GM12878 (cell line): Measurements from ENCODE around the gene S1PR3. TPM values are rescaled to one million over a fixed set of nuclear protein-coding genes. Genes with fewer than 3 reads are reported as not detected.

Experiments used
- ATAC-seq: fragments of 200-7000 bp; cut with Tn5 transposase; 3 replicates; pipeline ENCODE4 v1.9.1; 2020; ENCODE audit warnings: mild to moderate bottlenecking, moderate library complexity
- BruUV-seq: library from RNA; stranded (reverse); fragments of 400-500 nt; replicated peaks from 2 replicates; lab custom pipeline; 2021; lab: Mats Ljungman, UMichigan
- CTCF ChIA-PET: fragments of 300-600 bp; sonication (Branson Sonifier 250); formaldehyde crosslinking; extraction: SDS; loops from one replicate; lab custom pipeline; 2021; ENCODE audit warnings: inconsistent platforms; lab: Yijun Ruan, JAX
- POLR2A ChIA-PET: fragments of 350-600 bp; formaldehyde crosslinking; extraction: SDS; loops from one replicate; lab custom pipeline; 2021; ENCODE audit warnings: inconsistent platforms; lab: Charles Lee
- RAD21 ChIA-PET: fragments of 300-600 bp; sonication (Branson Sonifier 250); formaldehyde crosslinking; loops from one replicate; lab custom pipeline; 2023; ENCODE audit warnings: antibody characterized with exemption; ENCODE audit not compliant: unreplicated experiment; lab: Charles Lee
- SMC1A ChIA-PET: fragments of 300-600 bp; sonication (Branson Sonifier 250); formaldehyde crosslinking; loops from one replicate; lab custom pipeline; 2023; ENCODE audit not compliant: unreplicated experiment, uncharacterized antibody; lab: Charles Lee
- DNase-seq: peaks from one replicate; pipeline ENCODE4 v3.0.0-alpha.2; 2011; ENCODE audit warnings: low read depth, low spot score
- FAIRE-seq: peaks from 3 replicates; lab custom pipeline; 2011; peaks lifted over from hg19 to GRCh38; lab: Jason Lieb, UNC
- H2AFZ ChIP-seq: 2 replicates; pipeline ENCODE4 v1.6.0; 2011; ENCODE audit warnings: low read depth, low read length, control low read depth; ENCODE audit not compliant: control insufficient read depth
- H3K27ac ChIP-seq: 2 replicates; pipeline ENCODE4 v1.5.1; 2011; ENCODE audit warnings: control low read depth; ENCODE audit not compliant: control insufficient read depth, insufficient read depth
- H3K27me3 ChIP-seq, 2 experiments: replicated peaks in 1 of 2; 2 replicates each; pipeline versions ENCODE4 v1.6.0 to v1.6.1; 2011; ENCODE audit warnings: low read length in 1 of 2; ENCODE audit not compliant: control insufficient read depth in 2 of 2, insufficient read depth in 2 of 2
- H3K36me3 ChIP-seq, 2 experiments: 2 replicates each; pipeline ENCODE4 v1.5.1; 2011; ENCODE audit warnings: low read length in 1 of 2; ENCODE audit not compliant: control insufficient read depth in 2 of 2, insufficient read depth in 2 of 2
- H3K4me1 ChIP-seq: 2 replicates; pipeline ENCODE4 v1.6.1; 2011; ENCODE audit warnings: mild to moderate bottlenecking, low read length, moderate library complexity, mixed read lengths; ENCODE audit not compliant: control insufficient read depth, insufficient read depth
- H3K4me2 ChIP-seq: 2 replicates; pipeline ENCODE4 v1.6.0; 2011; ENCODE audit warnings: control low read depth; ENCODE audit not compliant: control insufficient read depth, insufficient read depth
- H3K4me3 ChIP-seq: fragments of 200-600 bp; sonication (generic); 2 replicates; pipeline ENCODE4 v1.5.1; 2016
- H3K79me2 ChIP-seq: 2 replicates; pipeline ENCODE4 v1.6.0; 2011; ENCODE audit warnings: low read length; ENCODE audit not compliant: control insufficient read depth, insufficient read depth
- H3K9ac ChIP-seq: 2 replicates; pipeline ENCODE4 v1.8.0; 2011; ENCODE audit warnings: low read length, control low read depth, mixed read lengths; ENCODE audit not compliant: control insufficient read depth, insufficient read depth
- H3K9me3 ChIP-seq: replicated peaks from 3 replicates; pipeline ENCODE4 v1.5.1; 2011; ENCODE audit warnings: mild to moderate bottlenecking, low read length; ENCODE audit not compliant: control insufficient read depth, insufficient read depth
- H4K20me1 ChIP-seq: 2 replicates; pipeline ENCODE4 v1.6.0; 2011; ENCODE audit not compliant: control insufficient read depth, insufficient read depth
- BCL11A ChIP-seq: IDR thresholded peaks from 2 replicates; pipeline ENCODE4 v1.6.1; 2011; ENCODE audit warnings: low read depth, low read length
- WGBS: methylation state at CpG from one replicate; pipeline ENCODE4 v1.1.6; 2016; ENCODE audit warnings: low lambda C conversion rate; ENCODE audit not compliant: insufficient replicate concordance, insufficient coverage; ENCODE audit errors: missing lambda C conversion rate; 5-methylcytosine and 5-hydroxymethylcytosine counted together
- in situ Hi-C: fragments of 300-500 bp; cut with MboI; formaldehyde crosslinking; loops from 9 replicates; pipeline ENCODE4 v1.14.3; 2018; ENCODE audit warnings: mixed read lengths
- intact Hi-C: fragments of 100-400 bp; cut with micrococcal nuclease; formaldehyde crosslinking; loops from one replicate; pipeline ENCODE4 v1.14.2; 2022; ENCODE audit not compliant: unreplicated experiment
- polyA plus RNA-seq, 11 experiments: library from polyadenylated mRNA; depleted of rRNA in 4 of 11; unstranded in 6 of 11; stranded (reverse) in 5 of 11; fragments of >200 nt; fragmentation: Nextera tagmentation in 4 of 11; fragmentation: Illumina TruSeq in 1 of 11; extraction: Ambion mirVana in 4 of 11; extraction: Trizol in 1 of 11; gene quantifications; 1 replicate in 1 of 11; 2 replicates in 10 of 11; pipeline versions ENCODE4 v1.2.1 to v1.2.3, GENCODE V29; 2011 to 2016; ENCODE audit warnings: inconsistent platforms in 2 of 11, missing spikeins in 2 of 11, low read depth in 1 of 11
- total RNA-seq, 4 experiments: library from RNA; depleted of rRNA in 3 of 4; stranded (reverse); fragments of >200 nt in 3 of 4; fragmentation: Illumina TruSeq in 1 of 4; extraction: Trizol in 1 of 4; gene quantifications; 2 replicates each; pipeline versions ENCODE4 v1.2.1 to v1.2.3, GENCODE V29; 2013 to 2021
- TF ChIP-seq, protein P1 (sequence below): fragments of 450-650 bp; IDR thresholded peaks from 2 replicates; pipeline ENCODE4 v1.6.1; 2014; ENCODE audit warnings: mild to moderate bottlenecking
- TF ChIP-seq, protein P2 (sequence below): fragments of 450-650 bp; IDR thresholded peaks from 2 replicates; pipeline ENCODE4 v1.6.1; 2017; ENCODE audit warnings: antibody characterized with exemption, mild to moderate bottlenecking, moderate library complexity

S1PR3 gene
- total and polyA plus RNA-seq, 10 of the 15 experiments (the other 5 are each of a cell fraction or from before 2014, with no cell fraction given): 0.01 to 0.18 (median 0.01) TPM; not detected in 7

- Histone ChIP-seq H3K9me3 (no peaks in the 10 kb centered on the region), H3K36me3 (no peaks in the 10 kb centered on the region), H3K79me2 (no peaks in the 10 kb centered on the region), H3K9ac (no peak overlapping the region), H3K4me2 (no peak overlapping the region), H3K27ac (no peak overlapping the region), H4K20me1 (no peaks in the 10 kb centered on the region), H2AFZ (no peak overlapping the region), H3K4me3 (no peak overlapping the region), H3K4me1 (no peaks in the 10 kb centered on the region), H3K27me3 (no peaks in the 10 kb centered on the region; a peak in 2 of 4 replicates)
- in situ Hi-C loops (no loop called here), intact Hi-C loops (no loop called here)
- ChIA-PET CTCF (no interaction called here), RAD21 (no interaction called here), POLR2A (no interaction called here), SMC1A (no interaction called here)
- no peak for DNase-seq
- 8% methylated on average over 2 of the region's 2 CpGs for WGBS
- FAIRE-seq: no peak
- BruUV-seq: no TSS peak
- ATAC-seq: no peak
- TF ChIP-seq, protein P1, sequence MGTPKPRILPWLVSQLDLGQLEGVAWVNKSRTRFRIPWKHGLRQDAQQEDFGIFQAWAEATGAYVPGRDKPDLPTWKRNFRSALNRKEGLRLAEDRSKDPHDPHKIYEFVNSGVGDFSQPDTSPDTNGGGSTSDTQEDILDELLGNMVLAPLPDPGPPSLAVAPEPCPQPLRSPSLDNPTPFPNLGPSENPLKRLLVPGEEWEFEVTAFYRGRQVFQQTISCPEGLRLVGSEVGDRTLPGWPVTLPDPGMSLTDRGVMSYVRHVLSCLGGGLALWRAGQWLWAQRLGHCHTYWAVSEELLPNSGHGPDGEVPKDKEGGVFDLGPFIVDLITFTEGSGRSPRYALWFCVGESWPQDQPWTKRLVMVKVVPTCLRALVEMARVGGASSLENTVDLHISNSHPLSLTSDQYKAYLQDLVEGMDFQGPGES: no peak
Measured at GRCh38 chr9:88979791-88980190, 11.5 kb upstream of the S1PR3 start.

DNA sequence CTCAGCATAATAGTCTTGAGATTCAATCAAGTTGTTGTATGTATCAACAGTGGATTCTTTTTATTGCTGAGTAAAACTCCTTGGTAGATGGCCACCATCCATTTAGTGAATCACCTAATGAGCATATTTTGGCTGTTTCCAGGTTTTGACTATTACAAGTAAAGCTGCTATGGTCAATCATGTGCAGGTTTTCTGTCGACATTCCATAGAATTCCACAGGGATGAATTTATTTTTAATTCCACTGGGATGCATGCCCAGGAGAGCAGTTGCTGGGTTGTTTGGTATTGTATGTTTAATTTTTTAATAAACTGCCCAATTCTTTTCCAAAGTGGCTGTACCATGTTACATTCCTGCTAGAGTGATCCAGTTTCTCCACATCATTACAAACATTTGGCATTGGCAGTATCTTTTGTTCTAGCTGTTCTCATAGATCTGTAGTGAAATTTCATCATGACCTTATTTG is 10.5 kb upstream of the S1PR3 start:
- intact Hi-C loops: no loop called here
- no peaks in the 10 kb centered on the region for H4K20me1 ChIP-seq
- no peaks in the 10 kb centered on the region for H3K9me3 ChIP-seq
- H3K27ac ChIP-seq: no peak overlapping the region
- RAD21 ChIA-PET: no interaction called here
- ATAC-seq (no peak), DNase-seq (no peak), FAIRE-seq (no peak)
- TF ChIP-seq, protein P2, sequence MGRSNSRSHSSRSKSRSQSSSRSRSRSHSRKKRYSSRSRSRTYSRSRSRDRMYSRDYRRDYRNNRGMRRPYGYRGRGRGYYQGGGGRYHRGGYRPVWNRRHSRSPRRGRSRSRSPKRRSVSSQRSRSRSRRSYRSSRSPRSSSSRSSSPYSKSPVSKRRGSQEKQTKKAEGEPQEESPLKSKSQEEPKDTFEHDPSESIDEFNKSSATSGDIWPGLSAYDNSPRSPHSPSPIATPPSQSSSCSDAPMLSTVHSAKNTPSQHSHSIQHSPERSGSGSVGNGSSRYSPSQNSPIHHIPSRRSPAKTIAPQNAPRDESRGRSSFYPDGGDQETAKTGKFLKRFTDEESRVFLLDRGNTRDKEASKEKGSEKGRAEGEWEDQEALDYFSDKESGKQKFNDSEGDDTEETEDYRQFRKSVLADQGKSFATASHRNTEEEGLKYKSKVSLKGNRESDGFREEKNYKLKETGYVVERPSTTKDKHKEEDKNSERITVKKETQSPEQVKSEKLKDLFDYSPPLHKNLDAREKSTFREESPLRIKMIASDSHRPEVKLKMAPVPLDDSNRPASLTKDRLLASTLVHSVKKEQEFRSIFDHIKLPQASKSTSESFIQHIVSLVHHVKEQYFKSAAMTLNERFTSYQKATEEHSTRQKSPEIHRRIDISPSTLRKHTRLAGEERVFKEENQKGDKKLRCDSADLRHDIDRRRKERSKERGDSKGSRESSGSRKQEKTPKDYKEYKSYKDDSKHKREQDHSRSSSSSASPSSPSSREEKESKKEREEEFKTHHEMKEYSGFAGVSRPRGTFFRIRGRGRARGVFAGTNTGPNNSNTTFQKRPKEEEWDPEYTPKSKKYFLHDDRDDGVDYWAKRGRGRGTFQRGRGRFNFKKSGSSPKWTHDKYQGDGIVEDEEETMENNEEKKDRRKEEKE: no peak
- no peak for TF ChIP-seq BCL11A
- BruUV-seq: no TSS peak
- no peak overlapping the region for H3K4me3 ChIP-seq
- H3K79me2 ChIP-seq: no peaks in the 10 kb centered on the region
- in situ Hi-C loops: no loop called here
- CTCF ChIA-PET: no interaction called here
- no peak overlapping the region for H2AFZ ChIP-seq
- POLR2A ChIA-PET: no interaction called here
- SMC1A ChIA-PET: no interaction called here
- H3K4me1 ChIP-seq: no peaks in the 10 kb centered on the region
- H3K4me2 ChIP-seq: no peak overlapping the region
- 4% methylated on average over 1 of the region's 1 CpG for WGBS
- no peaks in the 10 kb centered on the region for H3K36me3 ChIP-seq
- H3K9ac ChIP-seq: no peak overlapping the region
- no peaks in the 10 kb centered on the region; a peak in 2 of 4 replicates for H3K27me3 ChIP-seq
